GM18507 (cell line): ENCODE data around the gene YEATS2.
"Not testable (repeated sequence)": the region's sequence is repeated elsewhere in the genome, so short reads cannot be mapped to it uniquely, and the experiment has no call there.

Experiments
- DNase-seq: peaks from one replicate; pipeline ENCODE4 v3.0.0; 2011; ENCODE audit warnings: low read depth; ENCODE audit not compliant: insufficient read length; ENCODE audit errors: extremely low spot score
- FAIRE-seq: peaks from 2 replicates; lab custom pipeline; 2011; peaks lifted over from hg19 to GRCh38; lab: Jason Lieb, UNC

The YEATS2 gene

GRCh38 chr3:183697610-183698317, at the start of gene YEATS2:
YEATS2 (plus strand) TSS chr3:183697797; CDS start chr3:183715163, 17,366 bp downstream.
- FAIRE-seq (no peak), DNase-seq (peak; percentile 89)

GRCh38 chr3:183650554-183650953, 47.0 kb upstream of the YEATS2 start:
- DNase-seq (no peak), FAIRE-seq (no peak)

GRCh38 chr3:183653209-183654064, 44.2 kb upstream of the YEATS2 start:
- no peak for DNase-seq
- FAIRE-seq, result no peak

- FAIRE-seq (no peak), DNase-seq (no peak)
These were observed 42.9 kb upstream of the YEATS2 start for GRCh38 chr3:183654727-183655126.

GRCh38 chr3:183662099-183662498, 35.5 kb upstream of the YEATS2 start:
- DNase-seq (no peak), FAIRE-seq (no peak)

- DNase-seq (no peak), FAIRE-seq (no peak)
These were observed 32.6 kb upstream of the YEATS2 start for GRCh38 chr3:183664913-183665381.

- DNase-seq (no peak), FAIRE-seq (no peak)
These were observed 17.5 kb upstream of the YEATS2 start for GRCh38 chr3:183680061-183680460.

GRCh38 chr3:183687705-183688104, 9.9 kb upstream of the YEATS2 start:
- FAIRE-seq (no peak), DNase-seq (no peak)

- FAIRE-seq (no peak), DNase-seq (no peak)
These were observed 8.7 kb upstream of the YEATS2 start for GRCh38 chr3:183688874-183689273.

- DNase-seq, FAIRE-seq: not testable (repeated sequence)
These were observed 8.0 kb upstream of the YEATS2 start for GRCh38 chr3:183689621-183690020.

GRCh38 chr3:183690402-183690995, 7.1 kb upstream of the YEATS2 start:
- DNase-seq (no peak), FAIRE-seq (no peak)

- FAIRE-seq, result no peak
- no peak for DNase-seq
These were observed 5.2 kb upstream of the YEATS2 start for GRCh38 chr3:183692436-183692835.

GRCh38 chr3:183695569-183696364, 1.8 kb upstream of the YEATS2 start:
- FAIRE-seq (no peak), DNase-seq (no peak)

- FAIRE-seq, result no peak
These were observed 431 bp upstream of the YEATS2 start for GRCh38 chr3:183697123-183697609.

GRCh38 chr3:183698318-183698751, 738 bp downstream of the YEATS2 start:
- DNase-seq, result no peak
- FAIRE-seq, result peak; percentile 36

More at GRCh38 chr3:183697123-183697609, 431 bp upstream of the YEATS2 start:
- no peak for DNase-seq

- DNase-seq (no peak), FAIRE-seq (no peak)
These were observed 1.2 kb downstream of the YEATS2 start for GRCh38 chr3:183698756-183699155.

GRCh38 chr3:183699238-183699947, 1.8 kb downstream of the YEATS2 start:
- FAIRE-seq (no peak), DNase-seq (no peak)

- DNase-seq, result no peak
These were observed 4.1 kb downstream of the YEATS2 start for GRCh38 chr3:183701744-183702143.

GRCh38 chr3:183703892-183704291, 6.3 kb downstream of the YEATS2 start:
- not testable (repeated sequence) for DNase-seq

More at GRCh38 chr3:183701744-183702143, 4.1 kb downstream of the YEATS2 start:
- no peak for FAIRE-seq

More at GRCh38 chr3:183703892-183704291, 6.3 kb downstream of the YEATS2 start:
- not testable (repeated sequence) for FAIRE-seq
